DOHH2 (cell line): Measurements from ENCODE around the gene DLG5.

Source experiments
- H3F3A ChIP-seq: fragments of 200-600 bp; sonication (generic), shearing (Covaris generic); 2 replicates; pipeline ENCODE4 v1.6.0; 2016; ENCODE audit warnings: antibody characterized with exemption, mild to moderate bottlenecking; ENCODE audit not compliant: control insufficient read depth, insufficient read depth
- H3K27ac ChIP-seq: fragments of 200-600 bp; sonication (generic); 2 replicates; pipeline ENCODE4 v1.5.1; 2014; ENCODE audit warnings: low read depth, mild to moderate bottlenecking, low read length, moderate library complexity
- H3K27me3 ChIP-seq: fragments of 200-600 bp; sonication (generic); 2 replicates; pipeline ENCODE4 v1.6.1; 2014; ENCODE audit warnings: mild to moderate bottlenecking, low read length, mixed read lengths; ENCODE audit not compliant: control insufficient read depth
- H3K36me3 ChIP-seq: fragments of 200-600 bp; sonication (generic); 2 replicates; pipeline ENCODE4 v1.6.1; 2014; ENCODE audit warnings: mild to moderate bottlenecking, low read length, moderate library complexity, mixed read lengths; ENCODE audit not compliant: control insufficient read depth
- H3K4me1 ChIP-seq: fragments of 200-600 bp; sonication (generic); 2 replicates; pipeline ENCODE4 v1.6.1; 2014; ENCODE audit warnings: mild to moderate bottlenecking, low read length, mixed read lengths; ENCODE audit not compliant: control insufficient read depth
- H3K4me2 ChIP-seq: fragments of 200-600 bp; sonication (generic); 2 replicates; pipeline ENCODE4 v1.6.0; 2014; ENCODE audit warnings: mild to moderate bottlenecking, low read length, moderate library complexity
- H3K4me3 ChIP-seq: fragments of 200-600 bp; sonication (generic); 2 replicates; pipeline ENCODE4 v1.5.1; 2014; ENCODE audit warnings: mild to moderate bottlenecking, low read length, mixed read lengths
- H3K79me2 ChIP-seq: fragments of 200-600 bp; sonication (generic); 2 replicates; pipeline ENCODE4 v1.6.1; 2014; ENCODE audit warnings: mild to moderate bottlenecking, low read length, mixed read lengths; ENCODE audit not compliant: control insufficient read depth
- H3K9me2 ChIP-seq: fragments of 200-600 bp; sonication (generic); replicated peaks from 2 replicates; pipeline ENCODE4 v1.6.1; 2014; ENCODE audit warnings: mild to moderate bottlenecking, low read length, mixed read lengths; ENCODE audit not compliant: control insufficient read depth
- H3K9me3 ChIP-seq: fragments of 200-600 bp; sonication (generic); 2 replicates; pipeline ENCODE4 v1.6.1; 2014; ENCODE audit warnings: antibody characterized with exemption, low read length, mixed read lengths; ENCODE audit not compliant: control insufficient read depth, insufficient read depth
- H4K20me1 ChIP-seq: fragments of 200-600 bp; sonication (generic); 2 replicates; pipeline ENCODE4 v1.6.0; 2014; ENCODE audit warnings: low read depth, mild to moderate bottlenecking, antibody characterized with exemption, low read length, moderate library complexity; ENCODE audit not compliant: control insufficient read depth, insufficient read depth
- EZH2phosphoT487 ChIP-seq: fragments of 200-600 bp; sonication (generic); IDR thresholded peaks from 2 replicates; pipeline ENCODE4 v1.6.1; 2017; ENCODE audit warnings: borderline replicate concordance, mild to moderate bottlenecking, antibody characterized with exemption, low read length, moderate library complexity, mixed read lengths
- TF ChIP-seq, protein P1 (sequence below): fragments of 200-600 bp; sonication (generic); IDR thresholded peaks from one replicate; pipeline ENCODE4 v1.5.1; 2014; ENCODE audit warnings: antibody characterized with exemption, mild to moderate bottlenecking, low read depth, low read length; ENCODE audit not compliant: poor library complexity, severe bottlenecking

DLG5 gene

DNA sequence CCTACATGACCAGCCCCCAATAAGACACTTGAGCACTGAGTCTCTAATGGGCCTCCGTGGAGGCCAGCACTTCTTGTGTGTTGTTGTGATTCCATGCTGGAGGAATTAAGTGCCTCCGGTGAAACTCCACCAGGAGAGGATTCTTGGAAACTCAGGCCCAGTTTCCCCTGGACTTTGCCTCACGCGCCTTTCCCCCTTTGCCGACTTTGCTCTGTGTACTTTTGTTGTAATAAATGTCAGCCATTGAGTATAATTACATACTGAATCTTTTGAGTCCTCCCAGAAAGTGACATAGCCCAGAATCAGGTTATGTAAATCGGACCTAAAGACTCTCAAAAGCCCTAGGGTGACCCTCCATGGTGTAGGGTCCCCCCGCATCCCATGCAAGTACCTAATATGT is 82.4 kb downstream of the DLG5 start:
- H3F3A ChIP-seq: no peaks in the 10 kb centered on the region
- H3K9me2 ChIP-seq: no peaks in the 10 kb centered on the region
- no peak overlapping the region for H3K4me3 ChIP-seq
- no peaks in the 10 kb centered on the region for H3K4me1 ChIP-seq
- H3K36me3 ChIP-seq: no peaks in the 10 kb centered on the region
- no peaks in the 10 kb centered on the region for H3K9me3 ChIP-seq
- H3K4me2 ChIP-seq: no peak overlapping the region
- no peak overlapping the region for H3K27ac ChIP-seq
- no peaks in the 10 kb centered on the region for H4K20me1 ChIP-seq
- TF ChIP-seq, protein P1, sequence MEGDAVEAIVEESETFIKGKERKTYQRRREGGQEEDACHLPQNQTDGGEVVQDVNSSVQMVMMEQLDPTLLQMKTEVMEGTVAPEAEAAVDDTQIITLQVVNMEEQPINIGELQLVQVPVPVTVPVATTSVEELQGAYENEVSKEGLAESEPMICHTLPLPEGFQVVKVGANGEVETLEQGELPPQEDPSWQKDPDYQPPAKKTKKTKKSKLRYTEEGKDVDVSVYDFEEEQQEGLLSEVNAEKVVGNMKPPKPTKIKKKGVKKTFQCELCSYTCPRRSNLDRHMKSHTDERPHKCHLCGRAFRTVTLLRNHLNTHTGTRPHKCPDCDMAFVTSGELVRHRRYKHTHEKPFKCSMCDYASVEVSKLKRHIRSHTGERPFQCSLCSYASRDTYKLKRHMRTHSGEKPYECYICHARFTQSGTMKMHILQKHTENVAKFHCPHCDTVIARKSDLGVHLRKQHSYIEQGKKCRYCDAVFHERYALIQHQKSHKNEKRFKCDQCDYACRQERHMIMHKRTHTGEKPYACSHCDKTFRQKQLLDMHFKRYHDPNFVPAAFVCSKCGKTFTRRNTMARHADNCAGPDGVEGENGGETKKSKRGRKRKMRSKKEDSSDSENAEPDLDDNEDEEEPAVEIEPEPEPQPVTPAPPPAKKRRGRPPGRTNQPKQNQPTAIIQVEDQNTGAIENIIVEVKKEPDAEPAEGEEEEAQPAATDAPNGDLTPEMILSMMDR: no peak
- no peak for TF ChIP-seq EZH2phosphoT487
- H3K79me2 ChIP-seq: no peaks in the 10 kb centered on the region
- H3K27me3 ChIP-seq: no peaks in the 10 kb centered on the region

DNA sequence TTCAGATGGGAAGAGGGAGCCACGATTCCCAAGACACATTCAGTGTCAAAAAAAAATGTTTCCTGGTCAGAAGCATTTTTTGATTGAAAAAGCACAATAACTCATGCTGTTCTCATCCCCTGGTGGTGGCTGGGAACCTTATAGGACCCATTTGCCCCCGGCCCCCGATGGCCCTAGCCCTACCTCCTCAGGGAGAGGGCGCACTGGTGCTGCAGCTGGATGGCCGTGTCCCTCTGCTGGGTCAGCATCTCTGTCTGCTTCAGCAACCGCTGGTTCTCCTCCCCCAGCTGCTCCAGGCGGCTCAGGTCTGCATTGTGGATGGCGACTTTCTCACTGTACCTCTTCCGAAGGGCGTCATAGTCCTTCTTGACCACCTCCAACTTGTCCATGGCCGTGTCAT is 83.3 kb downstream of the DLG5 start:
- H3K4me3 ChIP-seq: no peak overlapping the region
- no peak overlapping the region for H3K4me2 ChIP-seq
- H3K27ac ChIP-seq: no peak overlapping the region
- no peaks in the 10 kb centered on the region for H3K9me2 ChIP-seq
- H3F3A ChIP-seq: no peaks in the 10 kb centered on the region
- no peaks in the 10 kb centered on the region for H3K27me3 ChIP-seq
- no peaks in the 10 kb centered on the region for H3K79me2 ChIP-seq
- TF ChIP-seq, protein P1: no peak
- no peak for TF ChIP-seq EZH2phosphoT487
- H3K4me1 ChIP-seq: no peaks in the 10 kb centered on the region
- H3K9me3 ChIP-seq: no peaks in the 10 kb centered on the region
- H4K20me1 ChIP-seq: no peaks in the 10 kb centered on the region
- no peaks in the 10 kb centered on the region for H3K36me3 ChIP-seq

DNA sequence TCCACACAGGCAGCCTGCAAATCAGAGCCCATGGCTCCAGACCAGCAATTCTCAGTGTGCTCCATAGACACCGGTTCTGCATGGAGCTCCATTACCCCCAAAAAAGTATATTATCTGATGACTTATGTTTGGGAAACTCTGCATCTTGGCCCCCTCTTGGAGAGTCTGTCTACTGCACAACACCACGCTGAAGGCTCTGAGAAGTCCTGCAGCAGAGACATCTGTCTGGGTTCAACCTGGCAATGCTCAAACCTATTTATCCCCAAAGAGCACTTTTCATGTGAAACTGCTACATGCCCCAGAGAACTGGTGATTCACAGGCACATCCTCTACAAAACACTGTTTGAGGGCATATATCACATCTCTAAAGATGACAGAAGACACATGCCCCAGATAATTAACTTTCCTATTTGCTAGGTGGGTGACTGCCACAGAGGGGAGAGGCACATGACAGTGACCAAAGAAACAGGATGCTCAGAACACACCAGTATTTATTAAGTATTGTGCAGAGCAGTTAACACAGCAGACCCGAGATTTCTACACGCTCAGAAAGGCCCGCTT is 83.8 kb downstream of the DLG5 start:
- H3K79me2 ChIP-seq: no peaks in the 10 kb centered on the region
- H3F3A ChIP-seq: no peaks in the 10 kb centered on the region
- H3K27ac ChIP-seq: no peak overlapping the region
- no peaks in the 10 kb centered on the region for H3K36me3 ChIP-seq
- H3K27me3 ChIP-seq: no peaks in the 10 kb centered on the region
- H3K4me2 ChIP-seq: no peak overlapping the region
- H4K20me1 ChIP-seq: no peaks in the 10 kb centered on the region
- no peaks in the 10 kb centered on the region for H3K9me3 ChIP-seq
- H3K4me1 ChIP-seq: peaks cover 3% of the 10 kb centered on the region
- H3K4me3 ChIP-seq: no peak overlapping the region
- TF ChIP-seq EZH2phosphoT487: no peak
- TF ChIP-seq, protein P1: no peak
- H3K9me2 ChIP-seq: no peaks in the 10 kb centered on the region
